ENCODE data around the gene KRT7.

KRT7 gene

DNA sequence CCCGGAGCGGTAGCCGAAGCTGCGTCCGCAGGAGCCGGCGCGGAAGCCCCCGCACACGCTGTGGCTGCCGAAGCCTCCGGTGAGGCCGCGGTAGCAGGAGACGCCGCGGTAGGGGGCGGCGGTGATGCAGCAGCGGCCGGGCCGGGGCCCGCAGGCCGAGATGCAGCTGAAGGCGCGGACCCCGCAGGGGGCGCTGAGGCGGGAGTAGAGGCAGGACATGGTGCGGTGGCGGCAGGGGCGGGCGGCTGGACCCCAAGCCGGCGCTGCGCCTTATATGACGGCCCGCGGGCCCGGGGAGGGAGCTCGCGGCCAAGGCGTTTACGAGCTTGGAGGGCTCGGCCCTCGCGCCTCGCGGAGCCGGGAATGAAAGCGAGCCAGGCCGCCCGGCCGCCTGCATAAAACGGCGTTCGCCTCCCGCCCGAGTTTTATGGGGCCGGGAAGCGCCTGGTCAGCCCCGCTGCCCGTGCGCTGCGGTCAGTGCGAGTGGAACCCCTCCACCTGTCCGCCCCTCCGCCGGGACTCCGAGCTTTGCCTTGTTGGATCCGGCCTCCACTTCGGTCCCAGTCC lies 25.4 kb downstream of the KRT7 start:
- no peak for DNase-seq

DNA sequence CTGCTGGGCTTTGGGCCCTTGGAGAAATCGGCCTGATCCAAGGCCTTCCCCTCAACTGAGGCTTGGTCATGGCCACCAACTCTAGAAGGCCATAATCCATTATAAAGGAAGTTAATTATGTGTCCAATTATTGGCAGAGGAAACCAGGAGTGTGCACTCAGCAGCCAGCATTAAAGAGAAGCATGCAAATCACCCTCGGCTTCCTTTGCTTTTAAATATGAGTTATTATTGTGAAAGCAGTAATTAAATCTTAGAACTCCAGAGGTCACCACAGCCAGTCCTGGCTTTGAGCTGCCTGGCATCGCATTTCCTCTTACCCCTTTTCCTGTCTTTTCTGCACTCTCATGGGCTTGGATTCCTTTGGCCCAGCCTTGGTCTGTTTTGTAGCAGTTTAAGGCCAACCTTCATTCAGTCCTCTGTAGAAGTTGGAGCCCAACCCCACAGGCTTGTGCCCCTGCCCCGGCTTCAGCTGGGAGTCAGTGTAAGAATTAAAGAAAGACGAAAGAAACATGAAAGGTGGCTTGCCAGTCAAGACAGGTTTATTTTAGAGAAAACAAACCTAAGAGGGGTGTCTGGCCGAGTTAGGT lies 26.7 kb downstream of the KRT7 start:
- no peak for DNase-seq

DNA sequence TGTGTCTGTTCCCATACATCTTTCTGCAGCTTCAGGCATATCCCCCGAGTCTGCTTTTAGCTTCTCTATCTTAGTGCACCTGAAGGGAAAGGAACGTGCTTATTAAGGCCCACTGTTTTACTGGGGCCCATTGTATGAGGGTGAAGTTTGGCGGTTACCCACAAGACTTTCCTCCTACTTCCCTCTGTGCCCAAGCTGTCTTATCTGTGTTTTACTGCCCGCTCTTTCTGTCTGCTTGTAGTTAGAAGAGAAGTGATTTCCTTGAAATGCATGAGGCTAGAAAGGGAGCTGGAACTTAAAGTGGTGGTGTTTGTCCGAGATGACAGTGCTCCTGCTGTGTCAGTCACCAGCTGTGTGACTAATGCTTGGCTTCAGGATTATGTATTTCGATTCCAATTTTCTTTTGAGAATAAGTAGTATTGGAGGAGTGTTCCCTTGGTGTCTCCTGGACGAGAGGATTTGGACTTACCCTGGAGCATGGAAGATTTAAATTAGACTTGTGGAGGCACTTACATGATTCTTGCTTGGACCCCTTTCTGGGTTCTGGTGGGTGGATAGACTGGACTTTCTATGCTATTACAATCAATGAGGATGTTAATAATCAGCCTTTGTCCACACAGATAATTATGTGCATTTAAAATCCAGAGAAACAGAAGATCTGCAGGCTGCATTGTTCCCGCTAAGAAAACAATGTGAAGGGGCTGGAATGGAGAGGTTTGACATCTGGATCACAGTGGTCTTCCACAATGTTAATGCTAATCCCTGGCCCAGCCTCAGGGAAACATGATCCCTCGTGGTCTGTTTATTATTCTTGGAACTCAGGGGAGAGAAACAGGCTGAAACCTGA lies 27.5 kb downstream of the KRT7 start:
- DNase-seq = no peak

DNA sequence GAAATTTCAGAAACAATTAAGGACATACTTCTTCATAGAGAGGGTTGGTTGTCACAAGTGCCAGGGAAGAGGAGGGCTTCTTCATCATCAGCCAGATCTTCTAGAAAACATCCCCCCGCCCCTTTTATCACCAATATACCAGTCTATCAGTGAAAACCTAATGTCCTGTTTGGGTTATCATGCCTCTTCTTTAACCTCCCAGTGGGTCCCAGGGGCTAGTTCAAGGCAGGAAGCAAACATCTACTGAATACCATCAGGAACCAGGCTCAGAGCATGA lies 28.1 kb downstream of the KRT7 start:
- DNase-seq = no peak

DNA sequence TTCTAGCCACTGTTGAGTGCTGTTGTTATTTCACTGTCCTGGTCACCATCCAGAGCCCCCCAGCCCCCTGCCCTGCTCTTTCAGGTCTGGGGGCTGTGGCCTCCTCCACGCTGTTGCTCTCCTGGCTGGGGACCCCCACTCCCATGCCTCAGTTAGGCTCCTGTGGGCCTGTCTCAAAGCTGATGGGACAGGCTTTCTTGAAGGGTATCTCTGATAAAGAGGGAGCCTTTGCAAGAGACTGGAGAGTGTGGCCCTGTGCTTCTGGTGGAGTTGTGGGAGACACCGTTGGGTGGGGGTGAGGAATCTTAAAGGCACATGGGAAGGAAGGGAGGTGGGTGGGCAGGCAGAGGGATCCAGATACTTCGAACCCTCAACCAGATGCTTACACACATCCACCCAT lies 29.2 kb downstream of the KRT7 start:
- DNase-seq = no peak

DNA sequence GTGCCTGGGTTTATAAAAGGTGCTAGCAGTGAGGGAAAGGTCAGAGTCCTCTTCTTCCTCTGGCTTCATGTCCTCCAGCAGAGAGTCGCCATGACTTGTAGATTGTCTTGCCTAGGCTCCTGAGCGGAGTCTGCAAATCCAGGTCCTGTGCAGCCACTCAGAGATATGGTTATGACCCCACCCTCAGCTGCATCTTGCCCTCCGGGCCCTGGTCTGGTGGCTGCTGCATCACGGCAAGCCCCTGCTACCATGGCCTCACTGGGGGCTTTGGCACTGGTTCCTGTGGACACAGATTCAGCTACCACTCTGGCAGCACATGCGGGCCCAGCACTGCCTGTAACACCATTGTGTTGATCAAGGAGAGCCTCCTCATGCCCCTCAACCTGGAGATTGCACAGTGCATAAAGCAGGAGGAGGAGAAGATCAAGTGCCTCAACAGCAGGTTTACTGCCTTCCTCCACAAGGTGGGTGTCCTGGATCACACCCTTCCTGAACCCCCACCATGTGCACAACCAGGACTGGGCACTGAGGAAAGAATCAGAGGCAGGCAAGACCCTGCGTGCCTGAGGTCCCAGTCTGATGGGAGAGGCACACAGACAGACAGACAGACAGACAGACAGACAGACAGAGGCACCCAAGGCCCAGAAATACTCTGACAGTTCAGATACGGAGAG lies 30.9 kb downstream of the KRT7 start:
- no peak for DNase-seq

DNA sequence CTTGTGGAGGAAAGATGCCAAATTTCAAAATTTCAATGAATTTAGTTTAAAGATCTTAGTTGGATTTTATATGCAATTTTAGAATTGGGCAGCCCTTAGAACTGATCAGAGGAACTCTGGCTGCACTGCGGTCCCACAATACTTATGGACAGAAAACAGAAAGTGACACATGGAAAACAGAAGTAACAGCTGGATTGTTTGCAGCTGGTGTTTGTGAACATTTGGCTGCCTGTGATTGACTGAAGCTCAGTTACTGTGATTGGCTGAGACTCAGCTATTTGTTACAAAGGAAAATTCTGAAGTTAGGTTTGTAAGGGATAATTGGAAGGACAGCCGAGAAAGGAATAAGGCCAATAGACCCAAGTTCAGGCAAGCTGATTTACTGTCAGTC lies 31.4 kb downstream of the KRT7 start:
- DNase-seq = no peak

DNA sequence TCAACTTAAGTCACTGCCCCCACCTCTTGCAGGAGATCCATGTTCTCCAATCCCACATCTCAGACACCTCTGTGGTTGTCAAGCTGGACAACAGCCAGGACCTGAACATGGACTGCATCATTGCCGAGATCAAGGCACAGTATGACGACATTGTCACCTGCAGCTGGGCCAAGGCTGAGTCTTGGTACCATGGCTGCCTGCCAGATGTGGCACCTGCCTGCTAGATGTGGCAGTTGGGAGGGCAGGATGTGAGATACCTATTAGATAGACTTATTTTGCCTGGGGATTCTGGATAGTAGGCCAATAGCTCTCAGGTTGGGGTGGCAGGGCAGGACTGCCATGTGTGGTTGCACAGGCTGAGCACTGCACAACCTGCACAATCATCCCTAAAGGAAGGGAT lies 33.5 kb downstream of the KRT7 start:
- DNase-seq = peak; percentile 44

DNA sequence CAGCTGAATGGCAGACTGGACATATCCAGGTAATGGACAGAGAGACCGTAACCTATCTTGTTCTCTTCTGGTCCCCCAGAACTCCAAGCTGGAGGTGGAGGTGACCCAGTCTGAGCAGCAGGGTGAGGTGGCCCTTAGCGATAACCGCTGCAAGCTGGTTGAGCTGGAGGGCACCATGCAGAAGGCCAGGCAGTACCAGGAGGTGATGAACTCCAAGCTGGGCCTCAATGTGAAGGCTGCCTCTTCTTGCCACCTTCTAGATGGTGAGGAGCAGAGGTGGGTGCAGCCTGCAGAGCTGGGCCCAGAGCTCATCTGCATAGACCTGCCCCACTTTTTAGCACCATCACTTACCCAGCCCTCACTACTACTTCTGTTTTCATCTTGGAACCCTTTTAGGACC lies 34.2 kb downstream of the KRT7 start:
- DNase-seq = peak; percentile 24

DNA sequence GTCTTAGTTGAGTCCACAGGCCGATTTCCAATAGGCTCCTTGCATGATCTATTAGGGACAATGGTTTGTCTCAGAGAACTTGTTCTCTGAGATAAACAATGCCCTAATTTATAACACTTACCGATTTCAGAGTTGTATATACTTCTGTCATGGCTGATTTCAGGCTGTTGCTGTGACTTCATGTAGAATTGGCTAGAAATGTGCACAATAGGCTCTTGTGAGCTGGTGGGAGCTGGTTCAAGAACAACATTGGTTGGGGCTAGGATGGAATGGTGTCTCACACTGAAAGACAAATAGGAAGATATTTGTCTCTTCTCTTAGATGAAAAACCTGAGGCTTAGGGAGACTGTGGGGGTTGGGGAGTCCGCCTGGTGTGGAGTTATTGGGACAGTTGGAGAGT lies 34.7 kb downstream of the KRT7 start:
- DNase-seq = peak; percentile 12

DNA sequence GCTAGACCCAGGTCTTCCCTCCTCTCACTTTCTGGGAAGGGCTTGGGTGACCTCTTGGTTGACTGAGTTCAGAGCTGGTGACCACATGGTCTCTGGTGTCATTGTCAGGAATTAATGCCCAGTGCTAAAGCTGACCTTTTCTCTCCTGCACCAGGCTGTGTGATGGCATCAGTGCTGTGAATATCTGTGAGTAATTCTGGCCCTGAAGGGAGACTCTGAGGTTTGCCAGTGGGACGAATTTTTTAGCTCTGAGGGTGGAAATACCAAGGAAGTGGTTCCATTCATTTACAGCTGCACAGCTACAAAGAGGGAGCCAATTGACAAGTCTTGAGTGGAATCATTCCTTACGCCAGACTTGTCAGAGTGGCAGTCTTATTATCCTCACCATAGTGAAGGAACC lies 35.2 kb downstream of the KRT7 start:
- peak; percentile 8 for DNase-seq

DNA sequence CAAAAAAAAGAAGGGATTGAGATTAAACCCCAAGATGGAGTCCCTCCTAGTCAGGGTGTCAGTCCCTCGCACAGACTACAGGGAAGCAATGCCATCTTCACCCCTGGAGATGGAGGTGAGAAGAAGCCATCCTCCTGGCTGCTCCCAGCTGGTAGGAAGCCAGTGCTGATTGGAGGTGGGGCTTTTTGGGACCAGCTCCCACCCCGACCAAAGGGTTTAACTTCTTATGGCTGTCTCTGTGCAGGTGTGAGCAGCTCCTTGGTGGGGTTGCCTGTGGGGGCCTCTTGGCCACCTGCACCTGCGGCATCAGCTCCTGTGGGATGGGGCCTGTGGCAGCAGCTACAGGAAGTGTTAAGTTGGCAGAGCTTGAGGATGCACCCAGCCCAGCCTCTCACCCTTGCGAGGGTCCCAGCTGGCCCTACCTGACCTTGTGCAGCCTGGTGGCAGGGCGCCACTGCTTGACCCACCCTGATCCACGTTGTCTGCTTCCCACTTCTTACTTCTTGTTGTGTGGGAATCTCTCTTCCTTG lies 37.6 kb downstream of the KRT7 start:
- DNase-seq = peak; percentile 46

DNA sequence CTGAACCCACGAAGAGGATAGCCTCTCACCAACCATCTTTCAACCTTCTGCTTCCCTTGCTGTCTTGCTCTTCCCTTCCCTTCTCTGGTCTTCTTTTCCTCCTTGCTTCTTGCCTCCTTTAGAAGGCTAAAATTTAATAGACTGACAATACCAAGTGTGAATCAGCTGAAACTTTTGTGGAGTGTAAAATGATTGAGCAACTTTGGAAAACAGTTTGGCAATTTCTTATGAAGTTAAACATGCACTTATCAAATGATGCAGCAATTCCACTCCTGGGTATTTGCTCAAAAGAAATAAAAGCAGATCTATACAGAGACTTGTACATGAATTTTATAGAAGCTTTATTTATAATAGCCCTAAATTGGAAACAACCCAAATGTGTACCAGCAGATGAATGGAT lies 38.1 kb downstream of the KRT7 start:
- DNase-seq = no peak

DNA sequence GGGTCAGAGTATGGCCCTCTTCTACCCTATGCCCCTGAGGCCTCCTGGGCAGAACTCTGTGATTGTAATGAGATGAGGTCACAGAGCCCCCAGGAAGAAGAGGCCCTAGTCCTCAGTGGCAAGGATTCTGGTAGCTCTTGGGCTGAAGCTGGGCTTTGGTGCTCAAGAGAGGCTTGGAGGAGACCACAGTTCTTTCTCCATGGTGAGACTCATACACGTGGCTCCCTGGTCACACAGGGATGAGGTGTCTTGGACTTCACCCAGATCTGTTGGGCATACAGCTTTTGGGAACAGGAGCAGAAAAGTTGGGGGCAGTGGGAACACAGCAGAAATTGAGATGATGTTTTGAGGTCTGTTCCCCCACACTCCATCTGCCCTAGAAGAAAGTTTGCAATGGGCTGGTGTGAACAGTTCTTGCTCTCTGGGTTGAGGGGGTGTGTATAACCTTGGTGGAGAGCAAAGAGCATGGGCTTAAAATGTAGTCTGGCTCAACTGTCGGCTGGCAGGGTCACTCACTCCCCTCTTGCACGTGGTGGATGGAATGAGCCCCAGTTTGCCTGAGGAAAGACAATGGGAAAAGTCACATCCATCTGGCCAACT lies 41.6 kb downstream of the KRT7 start, which contains the start of gene KRT86:
Gene KRT86, plus strand, starts transcription at position 125 of the 600 bp plus-strand sequence. CDS start 27,272 bp downstream, outside the sequence.
- no peak for DNase-seq

DNA sequence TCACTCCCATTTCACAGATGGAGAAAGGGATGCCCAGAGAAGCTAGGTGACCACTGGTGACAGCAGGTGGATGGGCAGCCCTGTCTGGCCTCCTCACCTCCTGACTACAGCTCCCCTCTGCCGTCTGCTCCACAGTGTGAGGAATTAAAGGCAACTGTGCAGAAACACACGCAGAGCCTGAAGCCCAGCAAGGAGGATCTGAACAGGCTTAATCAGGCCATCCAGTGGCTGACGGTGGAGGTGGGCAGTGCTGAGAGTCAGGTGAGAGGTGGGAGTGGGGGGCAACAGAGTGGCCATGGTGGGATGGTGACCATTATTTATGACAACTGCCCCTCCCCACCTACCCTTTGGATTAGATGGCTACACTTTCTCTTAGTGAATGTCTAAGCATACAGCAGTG lies 42.6 kb downstream of the KRT7 start:
- DNase-seq = no peak

DNA sequence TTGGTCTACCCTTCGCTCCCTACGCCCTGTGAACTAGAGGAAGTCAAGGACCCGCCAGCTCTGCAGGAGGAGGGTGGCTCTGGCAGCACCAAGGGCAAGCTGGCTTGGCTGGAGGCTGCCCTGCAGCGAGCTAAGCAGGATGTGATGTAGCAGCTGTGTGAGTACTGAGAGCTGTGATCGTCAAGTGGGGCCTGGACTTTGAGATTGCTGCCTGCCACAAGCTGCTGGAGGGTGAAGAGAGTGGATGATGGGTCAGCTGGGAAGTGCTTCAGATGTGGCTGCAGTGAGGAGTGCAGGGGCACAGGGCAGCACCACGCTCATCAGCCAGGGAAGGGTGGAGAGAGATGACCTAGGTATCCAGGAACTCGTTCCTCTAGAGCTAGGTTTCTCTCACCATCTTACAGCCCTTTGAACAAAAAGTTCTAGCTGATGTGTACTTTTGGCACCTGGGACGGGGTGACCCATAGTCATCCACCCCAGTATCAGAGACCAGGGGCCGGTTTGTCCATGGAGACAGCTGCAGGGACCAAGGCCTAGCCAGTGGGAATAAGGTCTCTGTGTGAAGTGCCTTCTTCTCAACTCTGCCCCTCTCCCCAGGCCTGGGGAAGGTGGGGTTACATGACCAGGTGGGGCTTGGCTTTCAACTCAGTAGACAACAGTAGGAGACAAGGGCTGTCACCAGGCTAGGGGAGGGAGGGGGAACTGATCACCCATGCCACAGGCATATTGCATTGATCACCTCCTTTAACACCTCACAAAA lies 44.6 kb downstream of the KRT7 start:
- no peak for DNase-seq

DNA sequence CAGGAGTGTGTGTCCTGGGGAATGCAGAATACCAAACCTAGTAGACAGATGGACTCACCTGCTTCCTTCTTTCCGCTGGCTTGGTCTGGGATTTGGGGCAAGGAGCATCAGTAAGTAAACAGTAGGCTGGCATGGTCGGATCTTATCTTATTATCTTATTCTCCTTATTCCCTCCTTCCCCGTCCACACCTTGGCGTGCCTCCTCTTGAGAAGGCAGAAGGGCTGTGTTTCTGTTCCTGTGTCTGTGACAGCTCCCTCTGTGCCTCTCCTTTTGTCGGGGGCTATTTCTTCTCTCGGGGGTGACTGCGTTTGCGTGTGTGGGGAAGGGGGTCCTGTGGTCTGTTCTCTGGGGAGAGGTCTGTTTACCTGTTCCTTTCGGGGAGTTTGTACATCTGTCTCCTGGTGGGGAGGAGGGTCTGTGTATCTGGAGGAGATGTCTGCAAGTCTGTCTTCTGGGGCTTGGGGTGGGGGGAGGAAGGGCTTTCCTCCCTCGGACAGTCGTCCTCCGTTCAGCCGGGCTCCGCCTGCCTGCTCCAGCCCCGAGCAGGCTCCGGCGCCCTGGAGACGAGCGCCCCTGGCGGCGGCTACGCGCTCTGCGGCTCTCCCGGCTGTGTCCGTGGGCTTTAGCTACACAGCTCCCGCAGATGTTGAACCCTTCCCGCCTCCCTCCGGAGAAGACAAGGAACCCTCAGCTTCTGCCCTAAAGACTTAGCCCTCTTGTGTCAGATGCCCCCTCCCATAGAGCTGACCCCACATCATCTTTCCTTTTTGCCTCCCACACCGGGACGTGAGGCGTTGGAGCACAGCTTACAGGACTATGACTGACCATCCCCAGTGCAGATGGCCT lies 45.8 kb downstream of the KRT7 start:
- peak; percentile 90 for DNase-seq

DNA sequence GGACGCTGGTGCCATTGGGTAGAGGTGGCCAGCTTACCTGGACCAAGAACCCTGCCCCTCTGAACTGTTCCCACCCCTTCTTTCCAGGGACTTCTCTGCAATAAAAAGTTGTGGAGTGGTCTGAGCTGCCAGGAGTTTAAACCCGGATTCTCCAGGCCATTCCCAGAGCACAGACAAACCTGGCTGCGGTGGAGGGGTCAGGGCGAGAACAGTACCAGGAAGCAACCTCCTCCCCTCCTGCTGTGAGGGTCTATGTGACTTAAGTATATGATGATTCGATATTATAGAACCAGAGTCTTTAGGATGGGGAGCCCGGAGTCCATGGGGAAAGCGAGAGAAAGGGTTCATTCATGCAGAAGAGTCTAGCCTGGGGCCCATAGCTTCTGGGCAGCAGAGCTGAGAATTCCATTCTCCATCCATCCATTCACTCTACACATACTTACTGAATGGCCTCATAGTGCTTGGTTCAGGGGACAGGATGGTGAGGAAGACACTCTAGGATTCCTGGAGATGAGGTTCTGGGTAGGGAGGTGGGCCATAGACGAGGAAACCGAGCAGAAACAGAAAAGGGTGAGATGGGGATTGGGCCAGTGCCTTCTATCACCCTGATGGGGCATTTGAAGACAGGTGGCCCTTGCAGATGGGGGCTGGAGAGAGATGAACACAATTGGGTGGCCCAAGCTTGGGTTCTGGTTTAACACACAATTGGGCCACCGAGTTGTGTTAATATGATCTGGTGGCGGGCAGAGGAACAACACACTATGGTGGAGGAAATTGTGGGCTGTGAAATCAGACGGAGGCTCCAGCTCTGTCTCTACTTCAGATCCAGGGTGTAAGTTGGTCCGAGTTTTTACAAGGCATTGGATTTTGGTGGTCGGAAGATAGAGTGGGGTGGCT lies 46.6 kb downstream of the KRT7 start:
- DNase-seq = no peak

DNA sequence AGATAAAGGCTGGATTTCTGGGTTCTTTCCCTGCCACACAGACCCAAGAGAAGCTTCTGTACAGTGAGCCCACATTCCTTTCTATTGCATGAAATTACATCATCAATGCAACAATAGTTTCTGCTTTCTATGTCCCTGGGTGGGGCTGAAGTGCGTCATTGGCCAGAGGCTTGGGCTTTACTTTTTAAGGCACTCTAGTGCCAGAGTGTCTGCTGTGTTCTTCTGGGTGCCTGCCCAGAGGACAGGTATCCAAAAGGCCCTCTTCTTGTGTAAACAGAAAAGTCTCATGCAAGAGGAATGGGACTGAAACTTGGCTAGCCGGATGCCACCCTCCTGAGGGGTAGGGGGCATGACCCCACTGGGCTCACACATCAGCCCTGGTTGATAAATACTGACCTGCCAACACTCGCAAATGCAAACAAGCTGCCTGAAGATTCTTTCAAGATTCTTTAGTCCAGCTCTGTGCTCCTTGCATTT lies 47.3 kb downstream of the KRT7 start:
- no peak for DNase-seq
